HepG2 (cell line): ENCODE measurements around the gene NR2F1-AS1. TPM values are rescaled to one million over a fixed set of nuclear protein-coding genes. Genes with fewer than 3 reads are reported as not detected.

Experiments
- ATAC-seq: fragments of 200-7000 bp; cut with Tn5 transposase; 3 replicates; pipeline ENCODE4 v1.9.1; 2020; ENCODE audit warnings: mild to moderate bottlenecking, moderate library complexity
- BruUV-seq: library from RNA; stranded (reverse); fragments of 400-500 nt; replicated peaks from 2 replicates; lab custom pipeline; 2021; lab: Mats Ljungman, UMichigan
- CTCF ChIA-PET: fragments of 300-600 bp; formaldehyde crosslinking; extraction: SDS; loops from one replicate; lab custom pipeline; 2021; ENCODE audit warnings: low total read pairs, inconsistent platforms, low intra/inter-chr PET ratio; lab: Yijun Ruan, JAX
- POLR2A ChIA-PET: fragments of 350-600 bp; sonication (Branson Sonifier 250); formaldehyde crosslinking; loops from one replicate; lab custom pipeline; 2020; ENCODE audit warnings: antibody characterized with exemption, inconsistent platforms; lab: Yijun Ruan, JAX
- DNase-seq: peaks from one replicate; pipeline ENCODE4 v3.0.0-alpha.2; 2015; ENCODE audit warnings: low spot score
- FAIRE-seq: peaks from 3 replicates; lab custom pipeline; 2011; peaks lifted over from hg19 to GRCh38; lab: Jason Lieb, UNC
- H2AFZ ChIP-seq: one replicate; pipeline ENCODE4 v1.6.1; 2011; ENCODE audit warnings: low read length, inconsistent platforms
- H3K27ac ChIP-seq: fragments of 300-600 bp; 3 replicates; pipeline ENCODE4 v1.8.0; 2011; ENCODE audit warnings: mixed run types, mild to moderate bottlenecking, mixed read lengths, low read length, inconsistent platforms; ENCODE audit not compliant: insufficient read depth; ENCODE audit errors: extremely low read length
- H3K27me3 ChIP-seq, 2 experiments: fragments of 200-600 bp in 1 of 2; 2 replicates in 1 of 2; 3 replicates in 1 of 2; pipeline versions ENCODE4 v1.6.0 to v1.8.0; 2011; ENCODE audit warnings: low read length in 2 of 2, mild to moderate bottlenecking in 2 of 2, moderate library complexity in 2 of 2, inconsistent platforms in 1 of 2; ENCODE audit not compliant: insufficient read depth in 2 of 2, control insufficient read depth in 1 of 2
- H3K36me3 ChIP-seq, 2 experiments: fragments of 200-600 bp in 1 of 2; replicated peaks in 1 of 2; 2 replicates in 1 of 2; 3 replicates in 1 of 2; pipeline versions ENCODE4 v1.5.1 to v1.8.0; 2011; ENCODE audit warnings: low read length in 2 of 2, inconsistent platforms in 1 of 2; ENCODE audit not compliant: insufficient read depth in 2 of 2, control insufficient read depth in 1 of 2
- H3K4me1 ChIP-seq: 2 replicates; pipeline ENCODE4 v1.5.1; 2012; ENCODE audit warnings: low read length, inconsistent platforms; ENCODE audit not compliant: insufficient read depth
- H3K4me2 ChIP-seq: 2 replicates; pipeline ENCODE4 v1.6.0; 2011; ENCODE audit warnings: low read depth, low read length, inconsistent platforms
- H3K4me3 ChIP-seq, 3 experiments: fragments of 200-600 bp in 1 of 3; sonication (generic), shearing (Covaris generic) in 1 of 3; replicated peaks in 1 of 3; 2 replicates each; pipeline ENCODE4 v1.5.1; 2011 to 2016; ENCODE audit warnings: low read length in 3 of 3, inconsistent platforms in 2 of 3, low read depth in 2 of 3, mild to moderate bottlenecking in 2 of 3, control low read depth in 1 of 3, mixed read lengths in 1 of 3; ENCODE audit not compliant: insufficient read depth in 1 of 3
- H3K79me2 ChIP-seq: one replicate; pipeline ENCODE4 v1.6.1; 2011; ENCODE audit warnings: low read length, inconsistent platforms; ENCODE audit not compliant: insufficient read depth
- H3K9ac ChIP-seq: 2 replicates; pipeline ENCODE4 v1.6.0; 2011; ENCODE audit warnings: mild to moderate bottlenecking, low read depth, low read length, inconsistent platforms; ENCODE audit not compliant: insufficient read depth
- H3K9me3 ChIP-seq: 2 replicates; pipeline ENCODE4 v1.5.1; 2012; ENCODE audit warnings: mild to moderate bottlenecking, low read length
- H4K20me1 ChIP-seq: 2 replicates; pipeline ENCODE4 v1.6.0; 2011; ENCODE audit warnings: inconsistent platforms, mild to moderate bottlenecking, low read length, moderate library complexity; ENCODE audit not compliant: insufficient read depth
- CBX2 ChIP-seq, 2 experiments: fragments of 200-600 bp in 1 of 2; sonication (generic); formaldehyde crosslinking in 1 of 2; IDR thresholded peaks; 2 replicates each; pipeline versions ENCODE4 v1.7.0 to v1.8.1; 2018 to 2022; ENCODE audit warnings: low read depth in 2 of 2, low read length in 1 of 2, mild to moderate bottlenecking in 1 of 2, missing genetic modification reagents in 1 of 2
- HNRNPH1 ChIP-seq: fragments of 200-400 bp; formaldehyde crosslinking; optimal IDR thresholded peaks from 2 replicates; pipeline ENCODE3; 2017; ENCODE audit warnings: mild to moderate bottlenecking, low read depth, low read length
- NFYB ChIP-seq: sonication (generic); formaldehyde crosslinking; IDR thresholded peaks from 2 replicates; pipeline ENCODE4 v1.4.0; 2020; ENCODE audit warnings: missing genetic modification reagents
- WGBS: methylation state at CpG from one replicate; pipeline ENCODE4 v1.1.6; 2017; ENCODE audit warnings: low lambda C conversion rate; 5-methylcytosine and 5-hydroxymethylcytosine counted together
- in situ Hi-C: cut with HindIII; loops from 2 replicates; pipeline ENCODE4 v1.10.0; 2017; ENCODE audit warnings: low pct_unique_long_range_greater_than_20kb; ENCODE audit not compliant: extremely low pct_ligation_motif_present
- intact Hi-C: fragments of 100-400 bp; cut with micrococcal nuclease; formaldehyde crosslinking; loops from one replicate; pipeline ENCODE4 v1.10.0; 2022; ENCODE audit not compliant: unreplicated experiment
- polyA plus RNA-seq, 8 experiments: library from polyadenylated mRNA; depleted of rRNA in 3 of 8; stranded (reverse) in 7 of 8; unstranded in 1 of 8; fragments of >200 nt; fragmentation: Illumina TruSeq in 4 of 8; extraction: Trizol in 4 of 8; gene quantifications; 2 replicates each; pipeline versions ENCODE4 v1.2.1 to v1.2.3, GENCODE V29; 2011 to 2016; ENCODE audit warnings: low read depth in 4 of 8, missing spikeins in 1 of 8, mixed read lengths in 1 of 8; ENCODE audit not compliant: insufficient read depth in 1 of 8
- total RNA-seq, 5 experiments: library from RNA; depleted of rRNA; stranded (reverse); fragments of >200 nt; fragmentation: Illumina TruSeq; extraction: Trizol; gene quantifications; 2 replicates each; pipeline ENCODE4 v1.2.3, GENCODE V29; 2016; ENCODE audit warnings: low read depth in 1 of 5

The NR2F1-AS1 gene
- total and polyA plus RNA-seq, 2 of the 13 experiments (the other 11 are each of a cell fraction or from before 2014, with no cell fraction given), result 2.8 TPM

DNA sequence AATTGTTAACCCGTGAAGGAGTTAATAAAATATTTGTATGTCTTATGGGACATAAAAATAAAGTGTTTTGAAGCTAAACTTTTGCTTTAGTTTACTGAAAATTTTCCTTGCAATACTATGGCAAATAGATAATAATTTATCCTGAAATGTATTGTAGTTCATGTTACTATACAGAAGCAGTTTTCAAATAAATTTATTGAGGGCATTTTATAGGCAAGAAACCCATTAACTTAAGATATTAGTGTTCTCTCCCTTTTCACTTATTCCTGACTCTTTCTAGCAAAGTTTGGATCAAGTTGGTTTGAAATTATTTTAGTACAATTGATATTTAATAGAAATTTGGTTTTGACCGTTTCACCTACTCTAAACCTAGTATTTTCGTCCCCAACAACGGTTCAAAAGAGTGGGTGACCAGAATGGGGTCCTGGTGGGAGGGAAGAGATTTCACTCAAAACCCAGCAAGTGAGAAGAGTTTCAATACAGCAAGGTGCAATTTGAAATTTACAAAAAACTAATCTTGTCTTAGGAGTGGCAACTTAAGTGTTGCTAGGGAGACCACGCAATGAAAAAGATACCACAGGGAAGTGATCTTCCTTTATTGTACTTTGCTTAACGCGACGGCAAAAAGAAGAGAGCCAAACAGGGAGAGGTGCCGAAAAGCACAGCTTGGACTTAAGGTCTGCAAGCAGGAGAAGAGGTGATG is 30.4 kb upstream of the NR2F1-AS1 start:
- Histone ChIP-seq H3K36me3 (no peaks in the 10 kb centered on the region), H2AFZ (no peak overlapping the region), H3K9ac (no peak overlapping the region), H3K79me2 (no peaks in the 10 kb centered on the region), H3K4me2 (peak overlapping the region; percentile 78), H4K20me1 (no peaks in the 10 kb centered on the region), H3K4me1 (peaks cover 21% of the 10 kb centered on the region), H3K27ac (no peak overlapping the region), H3K4me3 (peak overlapping the region in 1 of 3 experiments; percentile 44; a peak in 1 of 6 replicates), H3K9me3 (no peaks in the 10 kb centered on the region), H3K27me3 (peaks cover 2 to 44% of the 10 kb centered on the region in 2 experiments; a peak in 4 of 5 replicates)
- ChIA-PET CTCF (no interaction called here), POLR2A (no interaction called here)
- no peak for FAIRE-seq
- ATAC-seq, result no peak
- TF ChIP-seq CBX2 (IDR thresholded peaks at IDR 0.05; ENCODE audit: low read depth, low read length), result peak; percentile 89
- TF ChIP-seq CBX2 (CRISPR knock-in tag; IDR thresholded peaks at IDR 0.05; ENCODE audit: low read depth), result no peak
- TF ChIP-seq NFYB, result no peak
- no TSS peak for BruUV-seq
- DNase-seq, result no peak
- in situ Hi-C loops, result no loop called here
- WGBS, result 23% methylated on average over 9 of the region's 9 CpGs
- intact Hi-C loops, result no loop called here

DNA sequence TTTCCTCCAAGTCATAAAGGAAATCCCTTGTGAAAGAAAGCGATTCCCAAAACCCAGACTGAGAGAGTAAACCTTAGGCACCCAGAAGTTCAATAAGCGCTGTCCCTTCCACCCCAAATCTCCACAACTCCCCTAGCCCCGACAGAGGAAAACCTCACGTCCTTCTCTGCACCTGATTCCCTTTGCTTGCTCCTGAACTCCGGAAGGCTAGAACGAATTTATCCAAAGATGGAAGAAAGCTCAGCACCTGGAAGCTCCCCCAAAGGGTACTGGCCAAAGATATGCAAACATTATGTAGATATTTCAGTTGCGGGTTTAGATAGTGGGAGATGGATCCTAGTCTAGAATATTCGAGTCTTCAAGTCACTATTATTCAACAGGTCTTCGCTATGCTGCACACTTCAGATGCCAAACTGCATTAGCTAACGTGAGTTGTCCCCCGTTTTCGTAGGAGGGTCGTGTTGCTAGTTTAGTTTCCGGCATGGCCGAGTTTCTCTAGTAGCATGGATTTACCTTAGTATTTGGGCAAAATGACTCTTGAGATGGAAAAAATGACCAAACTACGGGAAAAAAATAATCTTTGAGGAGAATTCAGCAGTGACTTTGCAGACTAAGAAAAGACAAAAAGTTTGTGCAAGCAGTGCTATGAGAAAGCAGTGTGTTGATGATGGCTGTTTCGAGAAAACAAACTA is 29.7 kb upstream of the NR2F1-AS1 start:
- no TSS peak for BruUV-seq
- no peak for ATAC-seq
- Histone ChIP-seq H3K27me3 (peaks cover 2 to 51% of the 10 kb centered on the region in 2 experiments; a peak in 4 of 5 replicates), H3K4me3 (no peak overlapping the region), H3K4me1 (peaks cover 21% of the 10 kb centered on the region), H3K4me2 (no peak overlapping the region), H3K27ac (no peak overlapping the region), H3K9me3 (no peaks in the 10 kb centered on the region), H3K36me3 (no peaks in the 10 kb centered on the region), H4K20me1 (no peaks in the 10 kb centered on the region), H3K9ac (no peak overlapping the region), H2AFZ (no peak overlapping the region), H3K79me2 (no peaks in the 10 kb centered on the region)
- ChIA-PET POLR2A (no interaction called here), CTCF (no interaction called here)
- DNase-seq, result no peak
- WGBS, result 39% methylated on average over 17 of the region's 17 CpGs
- TF ChIP-seq HNRNPH1, result no peak
- FAIRE-seq, result no peak
- intact Hi-C loops (no loop called here), in situ Hi-C loops (no loop called here)
